ENCODE results near the gene DDX21.

- TF ChIP-seq POLR2A (IDR thresholded peaks at IDR 0.05; ENCODE audit: low read length) (no peak), GATA1 (IDR thresholded peaks at IDR 0.05; ENCODE audit: low read depth, low read length) (no peak)
Observed at GRCh38 chr10:68987611-68988010, 31.6 kb downstream of the DDX21 start.
